ENCODE measurements around the gene SDK1.

GRCh38 chr7:3722396-3722922, 421.4 kb downstream of the SDK1 start:
- TF ChIP-seq CTCF (IDR thresholded peaks at IDR 0.05) (no peak), POLR2A (IDR thresholded peaks at IDR 0.05) (no peak)
